Measurements from ENCODE around the gene ABCA1.

Gene ABCA1

DNA sequence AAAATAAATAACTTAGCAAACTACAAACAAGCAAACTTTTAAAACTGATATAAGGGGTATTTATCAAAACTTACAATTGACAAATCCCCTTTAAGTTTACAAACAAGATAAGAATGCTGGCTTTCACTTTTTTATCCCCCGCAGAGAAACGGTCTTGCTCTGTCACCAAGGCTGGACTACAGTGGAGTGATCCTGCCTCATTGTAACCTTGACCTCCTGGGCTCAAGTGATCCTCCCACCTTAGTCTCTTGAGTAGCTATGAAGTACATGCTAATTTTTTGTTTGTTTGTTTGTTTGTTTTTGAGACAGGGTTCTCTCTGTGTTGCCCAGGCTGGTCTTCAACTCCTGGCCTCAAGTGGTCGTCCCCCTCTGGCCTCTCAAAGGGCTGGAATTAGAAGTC is 189.5 kb downstream of the ABCA1 start:
- Mint-ChIP-seq H3K4me1 (ENCODE audit: low read depth) (peaks cover 1% of the 10 kb centered on the region), H3K9me3 (no peaks in the 10 kb centered on the region), H3K27me3 (ENCODE audit: low read depth) (no peaks in the 10 kb centered on the region), H3K27ac (no peak overlapping the region), H3K36me3 (ENCODE audit: low read depth) (no peaks in the 10 kb centered on the region), H3K4me3 (no peak overlapping the region)
- no peak for DNase-seq (ENCODE audit: low spot score)

Data from T-helper 2 cell treated with Interferon-gamma antibody and Interleukin-4, amounts not matched to agents 5 μg/mL and 100 μg/mL, for 36 hours (primary cell).